GM13977 (cell line): ENCODE results near the gene NSFL1C.
A peak's percentile ranks its signal among the peaks of the same experiment; 100 is the strongest.

ENCODE experiments used
- DNase-seq: peaks from one replicate; pipeline ENCODE4 v3.0.0; 2012; ENCODE audit warnings: low spot score
- CTCF ChIP-seq: IDR thresholded peaks from 2 replicates; pipeline ENCODE4 v1.5.1; 2012; ENCODE audit warnings: mild to moderate bottlenecking, control low read depth; ENCODE audit not compliant: insufficient read depth; ENCODE audit errors: extremely low read depth, missing control alignments
- in situ Hi-C: fragments of 300-500 bp; cut with MboI; formaldehyde crosslinking; loops from one replicate; pipeline ENCODE4 v1.12.0; 2022; ENCODE audit warnings: low sequenced_read_pairs, low pct_unique_long_range_greater_than_20kb, mixed read lengths, inconsistent platforms; ENCODE audit not compliant: unreplicated experiment

Gene NSFL1C

GRCh38 chr20:1429143-1429728, 37.4 kb downstream of the NSFL1C start:
- in situ Hi-C loops: no loop called here

GRCh38 chr20:1427457-1428054, 39.1 kb downstream of the NSFL1C start:
- in situ Hi-C loops: no loop called here
- no peak for DNase-seq
- no peak for TF ChIP-seq CTCF

More at GRCh38 chr20:1429143-1429728, 37.4 kb downstream of the NSFL1C start:
- no peak for DNase-seq
- TF ChIP-seq CTCF: no peak

- DNase-seq: no peak
- no peak for TF ChIP-seq CTCF
- in situ Hi-C loops: no loop called here
These were observed 40.3 kb downstream of the NSFL1C start for GRCh38 chr20:1426231-1426849.

GRCh38 chr20:1424336-1424735, 42.3 kb downstream of the NSFL1C start:
- in situ Hi-C loops: no loop called here
- no peak for DNase-seq

GRCh38 chr20:1423625-1424106, 43.0 kb downstream of the NSFL1C start:
- DNase-seq: no peak
- TF ChIP-seq CTCF: peak; percentile 4
- in situ Hi-C loops: no loop called here

More at GRCh38 chr20:1424336-1424735, 42.3 kb downstream of the NSFL1C start:
- TF ChIP-seq CTCF: no peak

- no peak for TF ChIP-seq CTCF
- in situ Hi-C loops: no loop called here
- no peak for DNase-seq
These were observed 43.4 kb downstream of the NSFL1C start for GRCh38 chr20:1423206-1423605.
